HEK293 (cell line): ENCODE data around the gene FBXO27.

ENCODE experiments used
- BCL11B ChIP-seq: fragments of 450-650 bp; formaldehyde crosslinking; IDR thresholded peaks from 2 replicates; pipeline ENCODE4 v1.5.1; 2016; ENCODE audit warnings: low read depth, missing biosample characterization, missing genetic modification characterization
- IKZF3 ChIP-seq: fragments of 450-650 bp; IDR thresholded peaks from 2 replicates; pipeline ENCODE4 v1.5.0; 2018; ENCODE audit warnings: missing biosample characterization, mild to moderate bottlenecking, missing genetic modification characterization, moderate library complexity
- YY2 ChIP-seq: fragments of 450-650 bp; formaldehyde crosslinking; IDR thresholded peaks from 2 replicates; pipeline ENCODE4 v1.5.1; 2016; ENCODE audit warnings: missing biosample characterization, missing genetic modification characterization
- ZBTB48 ChIP-seq: fragments of 450-650 bp; formaldehyde crosslinking; IDR thresholded peaks from 2 replicates; pipeline ENCODE4 v1.5.1; 2016; ENCODE audit warnings: missing biosample characterization, missing genetic modification characterization
- ZFP37 ChIP-seq: fragments of 450-650 bp; formaldehyde crosslinking; IDR thresholded peaks from 2 replicates; pipeline ENCODE4 v1.5.1; 2016; ENCODE audit warnings: missing biosample characterization, missing genetic modification characterization
- ZFP69B ChIP-seq: fragments of 450-650 bp; formaldehyde crosslinking; IDR thresholded peaks from 2 replicates; pipeline ENCODE4 v1.5.1; 2016; ENCODE audit warnings: missing biosample characterization, missing genetic modification characterization
- ZNF114 ChIP-seq: fragments of 450-650 bp; formaldehyde crosslinking; IDR thresholded peaks from 2 replicates; pipeline ENCODE4 v1.5.0; 2017; ENCODE audit warnings: missing biosample characterization, missing genetic modification characterization
- ZNF121 ChIP-seq: fragments of 450-650 bp; formaldehyde crosslinking; IDR thresholded peaks from 2 replicates; pipeline ENCODE4 v1.5.1; 2016; ENCODE audit warnings: missing biosample characterization, missing genetic modification characterization
- ZNF155 ChIP-seq: fragments of 450-650 bp; formaldehyde crosslinking; IDR thresholded peaks from 2 replicates; pipeline ENCODE4 v1.5.1; 2016; ENCODE audit warnings: missing biosample characterization, missing genetic modification characterization
- ZNF2 ChIP-seq: fragments of 450-650 bp; formaldehyde crosslinking; IDR thresholded peaks from 2 replicates; pipeline ENCODE4 v1.5.1; 2016; ENCODE audit warnings: missing biosample characterization, missing genetic modification characterization
- ZNF211 ChIP-seq: fragments of 450-650 bp; formaldehyde crosslinking; IDR thresholded peaks from 2 replicates; pipeline ENCODE4 v1.5.1; 2016; ENCODE audit warnings: low read depth, missing biosample characterization, missing genetic modification characterization
- ZNF266 ChIP-seq: fragments of 450-650 bp; formaldehyde crosslinking; IDR thresholded peaks from 2 replicates; pipeline ENCODE4 v1.5.1; 2016; ENCODE audit warnings: missing biosample characterization, missing genetic modification characterization, low read depth
- ZNF37A ChIP-seq: fragments of 450-650 bp; IDR thresholded peaks from 2 replicates; pipeline ENCODE4 v1.5.1; 2018; ENCODE audit warnings: missing biosample characterization, missing genetic modification characterization
- ZNF404 ChIP-seq: fragments of 450-650 bp; formaldehyde crosslinking; IDR thresholded peaks from 2 replicates; pipeline ENCODE4 v1.5.1; 2017; ENCODE audit warnings: missing biosample characterization, missing genetic modification characterization
- ZNF416 ChIP-seq: fragments of 450-650 bp; formaldehyde crosslinking; IDR thresholded peaks from 2 replicates; pipeline ENCODE4 v1.5.1; 2016; ENCODE audit warnings: missing biosample characterization, missing genetic modification characterization
- ZNF501 ChIP-seq: fragments of 450-650 bp; formaldehyde crosslinking; IDR thresholded peaks from 2 replicates; pipeline ENCODE4 v1.5.1; 2016; ENCODE audit warnings: missing biosample characterization, missing genetic modification characterization
- ZNF600 ChIP-seq: fragments of 450-650 bp; formaldehyde crosslinking; IDR thresholded peaks from 2 replicates; pipeline ENCODE4 v1.5.1; 2016; ENCODE audit warnings: missing biosample characterization, missing genetic modification characterization
- ZNF623 ChIP-seq: fragments of 450-650 bp; formaldehyde crosslinking; IDR thresholded peaks from 2 replicates; pipeline ENCODE4 v1.5.1; 2016; ENCODE audit warnings: missing biosample characterization, missing genetic modification characterization
- ZNF654 ChIP-seq: fragments of 450-650 bp; formaldehyde crosslinking; IDR thresholded peaks from 2 replicates; pipeline ENCODE4 v1.5.1; 2016; ENCODE audit warnings: low read depth, missing biosample characterization, missing genetic modification characterization
- ZNF76 ChIP-seq: fragments of 450-650 bp; formaldehyde crosslinking; IDR thresholded peaks from 2 replicates; pipeline ENCODE4; 2016; ENCODE audit warnings: low read depth, missing biosample characterization, missing genetic modification characterization, borderline replicate concordance
- ZNF791 ChIP-seq: fragments of 450-650 bp; formaldehyde crosslinking; IDR thresholded peaks from 2 replicates; pipeline ENCODE4 v1.5.1; 2016; ENCODE audit warnings: missing biosample characterization, missing genetic modification characterization
- ZNF792 ChIP-seq: fragments of 450-650 bp; formaldehyde crosslinking; IDR thresholded peaks from 2 replicates; pipeline ENCODE4 v1.5.1; 2016; ENCODE audit warnings: missing biosample characterization, missing genetic modification characterization
- ZNF830 ChIP-seq: fragments of 450-650 bp; IDR thresholded peaks from 2 replicates; pipeline ENCODE4 v1.5.0; 2018; ENCODE audit warnings: missing biosample characterization, missing genetic modification characterization, low read depth, mild to moderate bottlenecking, moderate library complexity
- ZNF843 ChIP-seq: fragments of 450-650 bp; formaldehyde crosslinking; IDR thresholded peaks from 2 replicates; pipeline ENCODE4 v1.5.1; 2016; ENCODE audit warnings: missing biosample characterization, missing genetic modification characterization
- ZSCAN30 ChIP-seq: fragments of 450-650 bp; IDR thresholded peaks from 2 replicates; pipeline ENCODE4 v1.5.1; 2018; ENCODE audit warnings: missing biosample characterization, mild to moderate bottlenecking, missing genetic modification characterization, moderate library complexity
- ZXDB ChIP-seq: fragments of 450-650 bp; formaldehyde crosslinking; IDR thresholded peaks from 2 replicates; pipeline ENCODE4 v1.5.1; 2016; ENCODE audit warnings: missing biosample characterization, missing genetic modification characterization
- TF ChIP-seq, protein P1 (sequence below): fragments of 450-650 bp; formaldehyde crosslinking; IDR thresholded peaks from 2 replicates; pipeline ENCODE4 v1.5.1; 2016; ENCODE audit warnings: missing biosample characterization, missing genetic modification characterization
- TF ChIP-seq, protein P2 (sequence below): fragments of 450-650 bp; formaldehyde crosslinking; IDR thresholded peaks from 2 replicates; pipeline ENCODE4 v1.5.1; 2016; ENCODE audit warnings: missing biosample characterization, missing genetic modification characterization
- TF ChIP-seq, protein P3 (sequence below): fragments of 450-650 bp; formaldehyde crosslinking; IDR thresholded peaks from 2 replicates; pipeline ENCODE4 v1.5.1; 2016; ENCODE audit warnings: missing biosample characterization, missing genetic modification characterization
- TF ChIP-seq, protein P4 (sequence below): fragments of 450-650 bp; formaldehyde crosslinking; IDR thresholded peaks from 2 replicates; pipeline ENCODE4 v1.5.1; 2016; ENCODE audit warnings: missing biosample characterization, missing genetic modification characterization

The FBXO27 gene

DNA sequence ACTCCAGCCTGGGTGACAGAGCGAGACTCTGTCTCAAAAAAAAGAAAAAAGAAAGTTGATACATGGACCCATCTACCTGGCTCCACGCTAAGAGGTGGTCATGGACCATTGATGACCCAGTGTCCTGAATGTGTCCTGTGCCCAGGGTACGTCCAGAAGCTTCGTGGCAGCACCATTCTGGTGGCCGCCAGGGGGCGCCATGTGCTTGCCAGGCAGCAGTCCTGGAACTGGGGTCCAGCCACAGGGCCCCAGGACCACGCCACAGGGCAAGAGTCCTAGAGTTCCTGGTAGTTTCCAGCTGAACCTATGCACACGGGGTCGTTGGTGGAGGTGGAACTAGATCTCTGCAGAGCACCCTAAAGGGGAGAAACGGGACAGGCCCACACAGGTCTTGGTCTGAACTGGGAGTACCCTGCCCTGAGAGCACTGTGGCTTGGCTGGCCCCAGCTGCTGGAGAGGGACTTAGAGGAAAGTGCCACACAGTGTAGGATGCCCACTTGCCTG is 19.9 kb upstream of the FBXO27 start (continued):
- TF ChIP-seq ZSCAN30 (peak; percentile 71; the same call in 1 of the 2 replicates), ZXDB (tag by site-specific recombination) (0 out of 2 replicates have a peak, but pooled peaks have one; percentile 20), ZNF654 (tag by site-specific recombination) (peak; percentile 79), BCL11B (tag by site-specific recombination) (peak; percentile 39; the same call in 1 of the 2 replicates), ZNF76 (tag by site-specific recombination) (no peak), ZNF623 (tag by site-specific recombination) (0 out of 2 replicates have a peak, but pooled peaks have one; percentile 12), IKZF3 (tag by site-specific recombination) (0 out of 2 replicates have a peak, but pooled peaks have one; percentile 6), ZNF404 (tag by site-specific recombination) (no peak), ZNF416 (tag by site-specific recombination) (no peak), ZNF121 (tag by site-specific recombination) (peak; percentile 83), ZNF843 (tag by site-specific recombination) (0 out of 2 replicates have a peak, but pooled peaks have one; percentile 53), ZNF211 (tag by site-specific recombination) (no peak), ZFP37 (tag by site-specific recombination) (0 out of 2 replicates have a peak, but pooled peaks have one; percentile 21), ZNF501 (tag by site-specific recombination) (0 out of 2 replicates have a peak, but pooled peaks have one; percentile 31), ZBTB48 (tag by site-specific recombination) (peak; percentile 29; the same call in 1 of the 2 replicates), ZNF155 (no peak), YY2 (tag by site-specific recombination) (0 out of 2 replicates have a peak, but pooled peaks have one; percentile 38), ZNF2 (tag by site-specific recombination) (peak; percentile 97), ZNF266 (tag by site-specific recombination) (0 out of 2 replicates have a peak, but pooled peaks have one; percentile 20), ZNF792 (tag by site-specific recombination) (peak; percentile 70; the same call in 1 of the 2 replicates), ZNF37A (tag by site-specific recombination) (no peak), ZNF114 (tag by site-specific recombination) (no peak), ZFP69B (tag by site-specific recombination) (0 out of 2 replicates have a peak, but pooled peaks have one; percentile 52), ZNF600 (tag by site-specific recombination) (0 out of 2 replicates have a peak, but pooled peaks have one; percentile 24), ZNF791 (tag by site-specific recombination) (0 out of 2 replicates have a peak, but pooled peaks have one; percentile 4), ZNF830 (tag by site-specific recombination) (no peak)
- TF ChIP-seq, protein P1, sequence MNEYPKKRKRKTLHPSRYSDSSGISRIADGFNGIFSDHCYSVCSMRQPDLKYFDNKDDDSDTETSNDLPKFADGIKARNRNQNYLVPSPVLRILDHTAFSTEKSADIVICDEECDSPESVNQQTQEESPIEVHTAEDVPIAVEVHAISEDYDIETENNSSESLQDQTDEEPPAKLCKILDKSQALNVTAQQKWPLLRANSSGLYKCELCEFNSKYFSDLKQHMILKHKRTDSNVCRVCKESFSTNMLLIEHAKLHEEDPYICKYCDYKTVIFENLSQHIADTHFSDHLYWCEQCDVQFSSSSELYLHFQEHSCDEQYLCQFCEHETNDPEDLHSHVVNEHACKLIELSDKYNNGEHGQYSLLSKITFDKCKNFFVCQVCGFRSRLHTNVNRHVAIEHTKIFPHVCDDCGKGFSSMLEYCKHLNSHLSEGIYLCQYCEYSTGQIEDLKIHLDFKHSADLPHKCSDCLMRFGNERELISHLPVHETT, result peak; percentile 54; the same call in 1 of the 2 replicates
- TF ChIP-seq, protein P2, sequence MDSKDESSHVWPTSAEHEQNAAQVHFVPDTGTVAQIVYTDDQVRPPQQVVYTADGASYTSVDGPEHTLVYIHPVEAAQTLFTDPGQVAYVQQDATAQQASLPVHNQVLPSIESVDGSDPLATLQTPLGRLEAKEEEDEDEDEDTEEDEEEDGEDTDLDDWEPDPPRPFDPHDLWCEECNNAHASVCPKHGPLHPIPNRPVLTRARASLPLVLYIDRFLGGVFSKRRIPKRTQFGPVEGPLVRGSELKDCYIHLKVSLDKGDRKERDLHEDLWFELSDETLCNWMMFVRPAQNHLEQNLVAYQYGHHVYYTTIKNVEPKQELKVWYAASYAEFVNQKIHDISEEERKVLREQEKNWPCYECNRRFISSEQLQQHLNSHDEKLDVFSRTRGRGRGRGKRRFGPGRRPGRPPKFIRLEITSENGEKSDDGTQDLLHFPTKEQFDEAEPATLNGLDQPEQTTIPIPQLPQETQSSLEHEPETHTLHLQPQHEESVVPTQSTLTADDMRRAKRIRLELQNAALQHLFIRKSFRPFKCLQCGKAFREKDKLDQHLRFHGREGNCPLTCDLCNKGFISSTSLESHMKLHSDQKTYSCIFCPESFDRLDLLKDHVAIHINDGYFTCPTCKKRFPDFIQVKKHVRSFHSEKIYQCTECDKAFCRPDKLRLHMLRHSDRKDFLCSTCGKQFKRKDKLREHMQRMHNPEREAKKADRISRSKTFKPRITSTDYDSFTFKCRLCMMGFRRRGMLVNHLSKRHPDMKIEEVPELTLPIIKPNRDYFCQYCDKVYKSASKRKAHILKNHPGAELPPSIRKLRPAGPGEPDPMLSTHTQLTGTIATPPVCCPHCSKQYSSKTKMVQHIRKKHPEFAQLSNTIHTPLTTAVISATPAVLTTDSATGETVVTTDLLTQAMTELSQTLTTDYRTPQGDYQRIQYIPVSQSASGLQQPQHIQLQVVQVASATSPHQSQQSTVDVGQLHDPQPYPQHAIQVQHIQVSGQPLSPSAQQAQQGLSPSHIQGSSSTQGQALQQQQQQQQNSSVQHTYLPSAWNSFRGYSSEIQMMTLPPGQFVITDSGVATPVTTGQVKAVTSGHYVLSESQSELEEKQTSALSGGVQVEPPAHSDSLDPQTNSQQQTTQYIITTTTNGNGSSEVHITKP, result peak; percentile 36
- TF ChIP-seq, protein P3, sequence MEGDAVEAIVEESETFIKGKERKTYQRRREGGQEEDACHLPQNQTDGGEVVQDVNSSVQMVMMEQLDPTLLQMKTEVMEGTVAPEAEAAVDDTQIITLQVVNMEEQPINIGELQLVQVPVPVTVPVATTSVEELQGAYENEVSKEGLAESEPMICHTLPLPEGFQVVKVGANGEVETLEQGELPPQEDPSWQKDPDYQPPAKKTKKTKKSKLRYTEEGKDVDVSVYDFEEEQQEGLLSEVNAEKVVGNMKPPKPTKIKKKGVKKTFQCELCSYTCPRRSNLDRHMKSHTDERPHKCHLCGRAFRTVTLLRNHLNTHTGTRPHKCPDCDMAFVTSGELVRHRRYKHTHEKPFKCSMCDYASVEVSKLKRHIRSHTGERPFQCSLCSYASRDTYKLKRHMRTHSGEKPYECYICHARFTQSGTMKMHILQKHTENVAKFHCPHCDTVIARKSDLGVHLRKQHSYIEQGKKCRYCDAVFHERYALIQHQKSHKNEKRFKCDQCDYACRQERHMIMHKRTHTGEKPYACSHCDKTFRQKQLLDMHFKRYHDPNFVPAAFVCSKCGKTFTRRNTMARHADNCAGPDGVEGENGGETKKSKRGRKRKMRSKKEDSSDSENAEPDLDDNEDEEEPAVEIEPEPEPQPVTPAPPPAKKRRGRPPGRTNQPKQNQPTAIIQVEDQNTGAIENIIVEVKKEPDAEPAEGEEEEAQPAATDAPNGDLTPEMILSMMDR (tag by site-specific recombination), result peak; percentile 98
- TF ChIP-seq, protein P4, sequence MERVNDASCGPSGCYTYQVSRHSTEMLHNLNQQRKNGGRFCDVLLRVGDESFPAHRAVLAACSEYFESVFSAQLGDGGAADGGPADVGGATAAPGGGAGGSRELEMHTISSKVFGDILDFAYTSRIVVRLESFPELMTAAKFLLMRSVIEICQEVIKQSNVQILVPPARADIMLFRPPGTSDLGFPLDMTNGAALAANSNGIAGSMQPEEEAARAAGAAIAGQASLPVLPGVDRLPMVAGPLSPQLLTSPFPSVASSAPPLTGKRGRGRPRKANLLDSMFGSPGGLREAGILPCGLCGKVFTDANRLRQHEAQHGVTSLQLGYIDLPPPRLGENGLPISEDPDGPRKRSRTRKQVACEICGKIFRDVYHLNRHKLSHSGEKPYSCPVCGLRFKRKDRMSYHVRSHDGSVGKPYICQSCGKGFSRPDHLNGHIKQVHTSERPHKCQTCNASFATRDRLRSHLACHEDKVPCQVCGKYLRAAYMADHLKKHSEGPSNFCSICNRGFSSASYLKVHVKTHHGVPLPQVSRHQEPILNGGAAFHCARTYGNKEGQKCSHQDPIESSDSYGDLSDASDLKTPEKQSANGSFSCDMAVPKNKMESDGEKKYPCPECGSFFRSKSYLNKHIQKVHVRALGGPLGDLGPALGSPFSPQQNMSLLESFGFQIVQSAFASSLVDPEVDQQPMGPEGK (tag by site-specific recombination), result peak; percentile 54; the same call in 1 of the 2 replicates
